Measurements from ENCODE around the gene ANKRD33B. TPM values are rescaled to one million over a fixed set of nuclear protein-coding genes. Genes with fewer than 3 reads are reported as not detected.
"Not testable (repeated sequence)": the region's sequence is repeated elsewhere in the genome, so short reads cannot be mapped to it uniquely, and the experiment has no call there.

The ANKRD33B gene
- total RNA-seq, 1 donor from 2014 or later = 0.83 TPM

DNA sequence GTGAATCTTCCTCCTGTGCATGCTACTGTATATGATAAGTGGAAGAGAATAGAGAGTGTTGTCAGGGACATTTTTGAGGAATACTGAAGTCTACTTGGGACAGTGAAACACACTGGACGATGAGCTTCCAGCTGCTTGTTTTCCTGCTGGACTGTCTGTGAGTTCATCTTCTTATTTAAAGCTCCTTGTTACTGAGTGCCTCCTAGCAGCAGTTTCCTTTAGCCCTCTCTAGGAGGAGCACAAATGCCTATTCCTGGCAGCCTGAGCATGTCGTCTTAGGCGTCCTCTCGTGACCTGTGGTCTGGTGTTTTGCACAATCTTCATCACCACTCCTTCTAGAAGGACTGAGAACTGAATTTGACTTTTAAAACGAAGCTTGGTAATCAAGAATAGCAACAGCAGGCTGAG, 43.8 kb downstream of the ANKRD33B start:
- Mint-ChIP-seq H3K9me3 (ENCODE audit: unreplicated experiment) (no peaks in the 10 kb centered on the region), H3K4me1 (ENCODE audit: unreplicated experiment) (peaks cover 23% of the 10 kb centered on the region), H3K4me3 (ENCODE audit: unreplicated experiment) (no peak overlapping the region), H3K36me3 (ENCODE audit: unreplicated experiment) (no peaks in the 10 kb centered on the region), H3K27ac (ENCODE audit: unreplicated experiment) (peak overlapping the region; percentile 36), H3K27me3 (ENCODE audit: unreplicated experiment) (no peaks in the 10 kb centered on the region)
- TF ChIP-seq, protein P1, sequence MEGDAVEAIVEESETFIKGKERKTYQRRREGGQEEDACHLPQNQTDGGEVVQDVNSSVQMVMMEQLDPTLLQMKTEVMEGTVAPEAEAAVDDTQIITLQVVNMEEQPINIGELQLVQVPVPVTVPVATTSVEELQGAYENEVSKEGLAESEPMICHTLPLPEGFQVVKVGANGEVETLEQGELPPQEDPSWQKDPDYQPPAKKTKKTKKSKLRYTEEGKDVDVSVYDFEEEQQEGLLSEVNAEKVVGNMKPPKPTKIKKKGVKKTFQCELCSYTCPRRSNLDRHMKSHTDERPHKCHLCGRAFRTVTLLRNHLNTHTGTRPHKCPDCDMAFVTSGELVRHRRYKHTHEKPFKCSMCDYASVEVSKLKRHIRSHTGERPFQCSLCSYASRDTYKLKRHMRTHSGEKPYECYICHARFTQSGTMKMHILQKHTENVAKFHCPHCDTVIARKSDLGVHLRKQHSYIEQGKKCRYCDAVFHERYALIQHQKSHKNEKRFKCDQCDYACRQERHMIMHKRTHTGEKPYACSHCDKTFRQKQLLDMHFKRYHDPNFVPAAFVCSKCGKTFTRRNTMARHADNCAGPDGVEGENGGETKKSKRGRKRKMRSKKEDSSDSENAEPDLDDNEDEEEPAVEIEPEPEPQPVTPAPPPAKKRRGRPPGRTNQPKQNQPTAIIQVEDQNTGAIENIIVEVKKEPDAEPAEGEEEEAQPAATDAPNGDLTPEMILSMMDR (IDR thresholded peaks at IDR 0.05) = peak; percentile 21
- no peak for DNase-seq (ENCODE audit: extremely low spot score, unreplicated experiment)

DNA sequence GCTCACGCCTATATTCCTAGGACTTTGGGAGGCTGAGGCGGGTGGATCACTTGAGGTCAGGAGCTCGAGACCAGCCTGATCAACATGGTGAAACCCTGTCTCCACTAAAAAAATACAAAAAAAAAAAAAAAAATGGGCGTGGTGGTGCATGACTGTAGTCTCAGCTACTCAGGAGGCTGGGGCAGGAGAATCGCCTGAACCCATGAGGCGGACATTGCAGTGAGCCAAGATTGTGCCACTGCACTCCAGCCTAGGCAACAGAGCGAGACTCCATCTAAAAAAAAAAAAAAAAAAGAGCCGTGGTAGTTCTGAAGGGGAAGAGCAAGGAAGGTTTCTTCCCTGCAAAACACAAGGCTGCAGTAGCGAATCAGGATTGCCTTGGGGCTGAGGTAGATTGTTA, 44.2 kb downstream of the ANKRD33B start:
- Mint-ChIP-seq H3K4me1 (ENCODE audit: unreplicated experiment) (peaks cover 22% of the 10 kb centered on the region), H3K27ac (ENCODE audit: unreplicated experiment) (peak overlapping the region; percentile 36)
- H3K9me3 Mint-ChIP-seq (ENCODE audit: unreplicated experiment); H3K4me3 Mint-ChIP-seq (ENCODE audit: unreplicated experiment); DNase-seq (ENCODE audit: extremely low spot score, unreplicated experiment); H3K36me3 Mint-ChIP-seq (ENCODE audit: unreplicated experiment); H3K27me3 Mint-ChIP-seq (ENCODE audit: unreplicated experiment): not testable (repeated sequence)

DNA sequence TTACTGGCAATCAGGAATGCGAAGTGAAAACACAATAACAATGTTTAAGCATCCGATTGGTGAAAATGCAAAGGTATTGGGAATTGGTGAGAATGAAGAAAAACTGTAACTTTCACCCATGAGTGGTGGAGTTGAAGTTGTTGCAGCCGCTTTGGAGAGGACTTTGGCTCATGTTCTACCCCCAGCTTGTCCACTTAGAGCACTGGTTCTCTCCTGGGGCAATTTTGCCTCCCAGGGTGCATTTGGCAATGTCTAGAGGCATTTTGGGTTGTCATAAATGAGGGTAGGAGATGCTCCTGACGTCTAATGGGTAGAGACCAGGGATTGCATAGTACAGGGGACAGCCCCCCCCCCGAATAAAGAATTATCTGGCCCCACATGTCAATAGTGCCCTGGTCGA, 46.2 kb downstream of the ANKRD33B start:
- Mint-ChIP-seq H3K27ac (ENCODE audit: unreplicated experiment) (no peak overlapping the region), H3K9me3 (ENCODE audit: unreplicated experiment) (no peaks in the 10 kb centered on the region), H3K4me3 (ENCODE audit: unreplicated experiment) (no peak overlapping the region), H3K4me1 (ENCODE audit: unreplicated experiment) (peaks cover 22% of the 10 kb centered on the region), H3K27me3 (ENCODE audit: unreplicated experiment) (no peaks in the 10 kb centered on the region), H3K36me3 (ENCODE audit: unreplicated experiment) (no peaks in the 10 kb centered on the region)
- DNase-seq (ENCODE audit: extremely low spot score, unreplicated experiment) = no peak
- TF ChIP-seq, protein P1 (IDR thresholded peaks at IDR 0.05) = no peak

DNA sequence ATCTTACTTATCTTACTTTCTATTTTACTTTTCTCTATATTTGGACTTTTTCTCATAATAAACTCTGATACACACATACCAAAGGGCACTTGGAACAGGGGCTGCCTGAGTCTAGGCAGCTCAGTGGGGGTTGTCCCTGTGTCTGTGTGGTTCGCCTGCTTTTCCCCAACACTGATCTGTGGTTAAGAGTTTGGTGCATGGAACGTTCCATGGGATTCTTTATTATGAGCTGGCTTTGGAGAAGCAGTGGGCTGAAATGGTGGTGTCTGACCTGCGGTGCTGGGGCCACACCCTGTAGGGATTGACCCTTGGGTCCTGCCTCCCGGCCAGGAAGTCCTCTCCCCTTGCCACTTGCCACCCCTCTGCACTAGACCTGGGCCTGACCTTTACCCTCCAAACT, 47.4 kb downstream of the ANKRD33B start:
- H3K4me3 Mint-ChIP-seq (ENCODE audit: unreplicated experiment) = no peak overlapping the region

DNA sequence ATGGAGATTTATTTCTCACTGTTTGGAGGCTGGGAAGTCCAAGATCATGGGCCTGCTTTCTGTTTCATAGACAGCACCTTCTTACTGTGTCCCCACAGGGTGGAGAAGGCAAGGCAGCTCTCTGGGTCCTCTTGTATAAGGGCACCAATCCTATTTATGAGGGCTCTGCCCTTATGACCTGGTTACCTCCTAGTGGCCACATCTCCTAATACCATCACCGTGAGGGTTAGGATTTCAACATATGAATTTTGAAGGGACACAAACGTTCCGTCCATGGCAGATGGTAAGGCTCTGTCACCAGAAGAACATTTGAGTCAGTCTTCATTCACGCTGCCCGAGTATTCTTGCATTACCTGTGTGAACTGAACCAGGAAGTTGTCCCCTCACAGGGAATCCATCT, 48.4 kb downstream of the ANKRD33B start:
- H3K27me3 Mint-ChIP-seq (ENCODE audit: unreplicated experiment) = no peaks in the 10 kb centered on the region
- no peak overlapping the region for H3K4me3 Mint-ChIP-seq (ENCODE audit: unreplicated experiment)
- TF ChIP-seq, protein P1 (IDR thresholded peaks at IDR 0.05) = no peak
- H3K27ac Mint-ChIP-seq (ENCODE audit: unreplicated experiment) = no peak overlapping the region
- H3K9me3 Mint-ChIP-seq (ENCODE audit: unreplicated experiment) = no peaks in the 10 kb centered on the region
- DNase-seq (ENCODE audit: extremely low spot score, unreplicated experiment) = no peak
- H3K4me1 Mint-ChIP-seq (ENCODE audit: unreplicated experiment) = peaks cover 12% of the 10 kb centered on the region
- H3K36me3 Mint-ChIP-seq (ENCODE audit: unreplicated experiment) = no peaks in the 10 kb centered on the region

More for the DNA sequence above, 47.4 kb downstream of the ANKRD33B start:
- Mint-ChIP-seq H3K4me1 (ENCODE audit: unreplicated experiment) (peaks cover 18% of the 10 kb centered on the region), H3K36me3 (ENCODE audit: unreplicated experiment) (no peaks in the 10 kb centered on the region), H3K27me3 (ENCODE audit: unreplicated experiment) (no peaks in the 10 kb centered on the region), H3K9me3 (ENCODE audit: unreplicated experiment) (no peaks in the 10 kb centered on the region), H3K27ac (ENCODE audit: unreplicated experiment) (no peak overlapping the region)
- no peak for DNase-seq (ENCODE audit: extremely low spot score, unreplicated experiment)
- TF ChIP-seq, protein P1 (IDR thresholded peaks at IDR 0.05) = no peak

DNA sequence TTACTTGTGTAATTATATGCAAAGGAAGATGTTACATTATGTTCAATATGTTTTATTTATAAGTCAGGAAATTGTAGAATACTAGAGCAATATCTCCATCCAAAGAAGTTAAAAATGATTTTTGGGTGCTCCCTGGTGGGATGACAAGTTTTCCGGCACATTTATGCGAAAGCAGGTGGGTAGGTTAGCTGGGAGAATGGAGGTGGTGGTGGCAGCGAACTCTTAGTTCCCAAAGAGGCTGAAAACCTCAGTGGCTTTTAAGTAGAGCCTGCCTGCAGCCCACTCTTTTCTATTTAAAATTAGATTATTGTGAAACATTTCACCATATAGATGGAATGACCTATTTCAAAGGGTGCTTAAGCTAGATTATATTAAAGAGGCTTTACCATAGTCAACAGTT, 51.8 kb downstream of the ANKRD33B start:
- H3K4me3 Mint-ChIP-seq (ENCODE audit: unreplicated experiment) = no peak overlapping the region
- no peaks in the 10 kb centered on the region for H3K27me3 Mint-ChIP-seq (ENCODE audit: unreplicated experiment)
- TF ChIP-seq, protein P1 (IDR thresholded peaks at IDR 0.05) = no peak
- peaks cover 5% of the 10 kb centered on the region for H3K4me1 Mint-ChIP-seq (ENCODE audit: unreplicated experiment)
- H3K27ac Mint-ChIP-seq (ENCODE audit: unreplicated experiment) = no peak overlapping the region
- H3K36me3 Mint-ChIP-seq (ENCODE audit: unreplicated experiment) = peaks cover 5% of the 10 kb centered on the region
- H3K9me3 Mint-ChIP-seq (ENCODE audit: unreplicated experiment) = peaks cover 7% of the 10 kb centered on the region
- no peak for DNase-seq (ENCODE audit: extremely low spot score, unreplicated experiment)

Measured in osteocyte (in vitro differentiated cells).